Astrocyte (in vitro differentiated cells and primary cell): ENCODE data around the gene SGCD. TPM values are rescaled to one million over a fixed set of nuclear protein-coding genes. Genes with fewer than 3 reads are reported as not detected.

Experiments
- DNase-seq: peaks from one replicate; pipeline ENCODE4 v3.0.0-alpha.2; 2010; ENCODE audit warnings: low read depth
- FAIRE-seq: peaks from 2 replicates; lab custom pipeline; 2011; peaks lifted over from hg19 to GRCh38; lab: Jason Lieb, UNC
- H2AFZ ChIP-seq: 2 replicates; pipeline ENCODE4 v1.6.0; 2012; ENCODE audit warnings: low read depth, low read length, inconsistent platforms
- H3K27ac ChIP-seq: 2 replicates; pipeline ENCODE4 v1.5.1; 2011; ENCODE audit warnings: low read depth, low read length, inconsistent platforms
- H3K27me3 ChIP-seq: 2 replicates; pipeline ENCODE4 v1.6.0; 2011; ENCODE audit warnings: low read length, inconsistent platforms; ENCODE audit not compliant: insufficient read depth
- H3K36me3 ChIP-seq: 2 replicates; pipeline ENCODE4 v1.5.1; 2011; ENCODE audit warnings: low read length, inconsistent platforms; ENCODE audit not compliant: insufficient read depth
- H3K4me1 ChIP-seq: 2 replicates; pipeline ENCODE4 v1.5.1; 2011; ENCODE audit warnings: low read length, inconsistent platforms; ENCODE audit not compliant: insufficient read depth
- H3K4me2 ChIP-seq: 2 replicates; pipeline ENCODE4 v1.6.0; 2012; ENCODE audit warnings: low read length, inconsistent platforms
- H3K4me3 ChIP-seq: 2 replicates; pipeline ENCODE4 v1.5.1; 2011; ENCODE audit warnings: low read depth, mild to moderate bottlenecking, low read length, inconsistent platforms; ENCODE audit not compliant: insufficient read depth
- H3K79me2 ChIP-seq: 2 replicates; pipeline ENCODE4 v1.6.0; 2012; ENCODE audit warnings: mild to moderate bottlenecking, low read length, inconsistent platforms; ENCODE audit not compliant: insufficient read depth
- H3K9ac ChIP-seq: 2 replicates; pipeline ENCODE4 v1.6.0; 2012; ENCODE audit warnings: mild to moderate bottlenecking, low read length, inconsistent platforms
- H3K9me3 ChIP-seq: 2 replicates; pipeline ENCODE4 v1.5.1; 2012; ENCODE audit warnings: low read depth, mild to moderate bottlenecking, low read length, inconsistent platforms; ENCODE audit not compliant: insufficient read depth
- H4K20me1 ChIP-seq: 2 replicates; pipeline ENCODE4 v1.6.0; 2012; ENCODE audit warnings: low read length, inconsistent platforms; ENCODE audit not compliant: insufficient read depth
- H3K27ac Mint-ChIP-seq: one replicate; pipeline ENCODE4 v1.8.0; 2021; ENCODE audit warnings: mild to moderate bottlenecking, mixed read lengths; ENCODE audit not compliant: unreplicated experiment
- H3K27me3 Mint-ChIP-seq: one replicate; pipeline ENCODE4 v1.8.0; 2021; ENCODE audit warnings: low read depth, mixed read lengths; ENCODE audit not compliant: unreplicated experiment
- H3K36me3 Mint-ChIP-seq: one replicate; pipeline ENCODE4 v1.8.0; 2021; ENCODE audit warnings: low read depth, mixed read lengths; ENCODE audit not compliant: unreplicated experiment
- H3K4me1 Mint-ChIP-seq: one replicate; pipeline ENCODE4 v1.8.0; 2021; ENCODE audit warnings: low read depth, mixed read lengths; ENCODE audit not compliant: unreplicated experiment
- H3K4me3 Mint-ChIP-seq: one replicate; pipeline ENCODE4 v1.8.0; 2021; ENCODE audit warnings: mild to moderate bottlenecking, moderate library complexity, mixed read lengths; ENCODE audit not compliant: unreplicated experiment
- H3K9me3 Mint-ChIP-seq: one replicate; pipeline ENCODE4 v1.8.0; 2021; ENCODE audit warnings: mild to moderate bottlenecking, mixed read lengths; ENCODE audit not compliant: unreplicated experiment
- CTCF ChIP-seq: IDR thresholded peaks from 2 replicates; pipeline ENCODE4 v1.5.1; 2011; ENCODE audit warnings: low read depth, mild to moderate bottlenecking, inconsistent platforms, low read length, moderate library complexity; ENCODE audit not compliant: insufficient read depth
- EZH2 ChIP-seq: IDR thresholded peaks from 2 replicates; pipeline ENCODE4 v1.6.1; 2012; ENCODE audit warnings: mild to moderate bottlenecking, low read length, inconsistent platforms; ENCODE audit not compliant: insufficient read depth
- total RNA-seq: library from RNA; stranded (reverse); gene quantifications from 2 replicates; pipeline ENCODE4 v1.2.1, GENCODE V29; 2021

The SGCD gene
- total RNA-seq, 1 donor from 2014 or later, result 2.9 TPM

- Mint-ChIP-seq H3K27me3 (no peaks in the 10 kb centered on the region), H3K4me3 (no peak overlapping the region), H3K27ac (no peak overlapping the region), H3K36me3 (peaks cover 2% of the 10 kb centered on the region), H3K9me3 (no peaks in the 10 kb centered on the region), H3K4me1 (no peaks in the 10 kb centered on the region)
- FAIRE-seq (no peak), DNase-seq (no peak)
- Histone ChIP-seq H2AFZ (no peak overlapping the region), H3K4me2 (no peak overlapping the region), H3K27ac (no peak overlapping the region), H3K27me3 (no peaks in the 10 kb centered on the region), H3K36me3 (no peaks in the 10 kb centered on the region), H3K79me2 (no peaks in the 10 kb centered on the region), H4K20me1 (no peaks in the 10 kb centered on the region), H3K9me3 (no peaks in the 10 kb centered on the region), H3K9ac (no peak overlapping the region), H3K4me3 (no peak overlapping the region), H3K4me1 (no peaks in the 10 kb centered on the region)
- no peak for TF ChIP-seq CTCF
- TF ChIP-seq EZH2, result no peak
These were observed 304.0 kb downstream of the SGCD start for GRCh38 chr5:156631005-156631404.

- Mint-ChIP-seq H3K36me3 (no peaks in the 10 kb centered on the region), H3K27me3 (no peaks in the 10 kb centered on the region), H3K4me3 (no peak overlapping the region), H3K27ac (no peak overlapping the region), H3K9me3 (peaks cover 2% of the 10 kb centered on the region), H3K4me1 (no peaks in the 10 kb centered on the region)
- H3K9me3 ChIP-seq, result no peaks in the 10 kb centered on the region
- H3K4me3 ChIP-seq, result no peak overlapping the region
- no peaks in the 10 kb centered on the region for H3K79me2 ChIP-seq
- H3K9ac ChIP-seq, result no peak overlapping the region
- no peaks in the 10 kb centered on the region for H3K27me3 ChIP-seq
- no peak for DNase-seq
- H4K20me1 ChIP-seq, result no peaks in the 10 kb centered on the region
- no peak overlapping the region for H2AFZ ChIP-seq
- no peak for FAIRE-seq
- no peak for TF ChIP-seq CTCF
- TF ChIP-seq EZH2, result no peak
- no peaks in the 10 kb centered on the region for H3K4me1 ChIP-seq
- H3K36me3 ChIP-seq, result no peaks in the 10 kb centered on the region
- H3K4me2 ChIP-seq, result no peak overlapping the region
- H3K27ac ChIP-seq, result no peak overlapping the region
These were observed 307.3 kb downstream of the SGCD start for GRCh38 chr5:156634301-156634700.

GRCh38 chr5:156640691-156641241, 313.8 kb downstream of the SGCD start:
- H3K4me1 Mint-ChIP-seq, result peaks cover 16% of the 10 kb centered on the region
- no peaks in the 10 kb centered on the region for H3K9me3 ChIP-seq

More at GRCh38 chr5:156640691-156641241, 313.8 kb downstream of the SGCD start:
- DNase-seq (peak; percentile 50), FAIRE-seq (no peak)
- Histone ChIP-seq H3K79me2 (no peaks in the 10 kb centered on the region), H3K4me3 (no peak overlapping the region), H2AFZ (no peak overlapping the region), H3K27me3 (no peaks in the 10 kb centered on the region), H3K4me1 (no peaks in the 10 kb centered on the region), H3K4me2 (no peak overlapping the region), H4K20me1 (no peaks in the 10 kb centered on the region), H3K36me3 (no peaks in the 10 kb centered on the region), H3K27ac (no peak overlapping the region), H3K9ac (no peak overlapping the region)
- Mint-ChIP-seq H3K9me3 (peaks cover 2% of the 10 kb centered on the region), H3K27ac (peak overlapping the region; percentile 75), H3K36me3 (no peaks in the 10 kb centered on the region), H3K27me3 (no peaks in the 10 kb centered on the region), H3K4me3 (no peak overlapping the region)
- no peak for TF ChIP-seq EZH2
- no peak for TF ChIP-seq CTCF
